H1 (cell line): ENCODE measurements around the gene ITGB2. TPM values are rescaled to one million over a fixed set of nuclear protein-coding genes. Genes with fewer than 3 reads are reported as not detected.

Experiments
- EZH2 ChIP-seq: fragments of 200-600 bp; sonication (generic); IDR thresholded peaks from 2 replicates; pipeline ENCODE4 v1.7.1; 2012; ENCODE audit warnings: low read depth, mild to moderate bottlenecking, moderate library complexity, low read length, inconsistent platforms; ENCODE audit not compliant: severe bottlenecking
- KDM1A ChIP-seq: fragments of 200-600, 300-600 bp; sonication (generic); IDR thresholded peaks from 2 replicates; pipeline ENCODE4 v1.7.1; 2016; ENCODE audit warnings: mild to moderate bottlenecking, low read length, borderline replicate concordance
- SP2 ChIP-seq: IDR thresholded peaks from 2 replicates; pipeline ENCODE4 v1.6.1; 2012; ENCODE audit warnings: mild to moderate bottlenecking, low read length, inconsistent platforms
- TBP ChIP-seq: IDR thresholded peaks from 2 replicates; pipeline ENCODE4 v1.6.1; 2011; ENCODE audit warnings: low read depth, low read length, improper control_type of control experiment
- polyA plus RNA-seq, 7 experiments: library from polyadenylated mRNA; depleted of rRNA in 3 of 7; stranded (reverse) in 5 of 7; unstranded in 2 of 7; fragments of >200 nt in 5 of 7; fragments of 200-250 nt in 2 of 7; gene quantifications; 1 replicate in 5 of 7; 2 replicates in 1 of 7; 4 replicates in 1 of 7; pipeline versions ENCODE4 v1.2.1 to v1.2.3, GENCODE V29; 2011 to 2013; ENCODE audit warnings: missing spikeins in 2 of 7, mixed read lengths in 2 of 7
- total RNA-seq: library from RNA; stranded (reverse); fragmentation: NEBNext Ultra II Directional; extraction: Animal tissue kit (Norgen Biotek cat#: 25700); gene quantifications from 2 replicates; pipeline ENCODE4 v1.2.1, GENCODE V29; 2021

ITGB2 gene
- total and polyA plus RNA-seq, 2 of the 8 experiments (the other 6 are each of a cell fraction or from before 2014, with no cell fraction given): 0.24 to 0.63 TPM

GRCh38 chr21:44855572-44855971 lies 65.1 kb downstream of the ITGB2 start (continued):
- no peak for TF ChIP-seq EZH2
- no peak for TF ChIP-seq TBP
- no peak for TF ChIP-seq SP2
- TF ChIP-seq KDM1A: no peak
- TF ChIP-seq, all 59 proteins: peak for 0
